ENCODE data around the gene CAPNS2.

GRCh38 chr16:55542459-55543082, 23.9 kb upstream of the CAPNS2 start:
- TF ChIP-seq CTCF (IDR thresholded peaks at IDR 0.05) = no peak
- TF ChIP-seq EP300 (IDR thresholded peaks at IDR 0.05) = no peak
- no peak for TF ChIP-seq POLR2A (IDR thresholded peaks at IDR 0.05; ENCODE audit: low read depth)
- no peak for TF ChIP-seq POLR2AphosphoS5 (IDR thresholded peaks at IDR 0.05)

All from esophagus muscularis mucosa (tissue), 4 donors.